Stimulated activated memory B cell treated with anti-CD40 and anti-IgM and Interleukin-4, amounts not matched to agents 10 μg/mL and 1 μg/mL and 100 μg/mL, for 72 hours (primary cell): ENCODE data around the gene FLT4.

Source experiments
- ATAC-seq: fragments of 150-1000 bp; cut with Tn5 transposase; 2 replicates; pipeline ENCODE4 v1.10.0; 2021
- H3K27ac Mint-ChIP-seq: one replicate; pipeline ENCODE4 v1.8.0; 2022; ENCODE audit warnings: mild to moderate bottlenecking, mixed read lengths
- H3K27me3 Mint-ChIP-seq: one replicate; pipeline ENCODE4 v1.8.0; 2022; ENCODE audit warnings: mixed read lengths
- H3K36me3 Mint-ChIP-seq: one replicate; pipeline ENCODE4 v1.8.0; 2022; ENCODE audit warnings: mixed read lengths
- H3K4me1 Mint-ChIP-seq: one replicate; pipeline ENCODE4 v1.8.0; 2022; ENCODE audit warnings: mixed read lengths
- H3K4me3 Mint-ChIP-seq: one replicate; pipeline ENCODE4 v1.8.0; 2022; ENCODE audit warnings: mild to moderate bottlenecking, moderate library complexity, mixed read lengths
- H3K9me3 Mint-ChIP-seq: one replicate; pipeline ENCODE4 v1.8.0; 2022; ENCODE audit warnings: mixed read lengths

Gene FLT4

DNA sequence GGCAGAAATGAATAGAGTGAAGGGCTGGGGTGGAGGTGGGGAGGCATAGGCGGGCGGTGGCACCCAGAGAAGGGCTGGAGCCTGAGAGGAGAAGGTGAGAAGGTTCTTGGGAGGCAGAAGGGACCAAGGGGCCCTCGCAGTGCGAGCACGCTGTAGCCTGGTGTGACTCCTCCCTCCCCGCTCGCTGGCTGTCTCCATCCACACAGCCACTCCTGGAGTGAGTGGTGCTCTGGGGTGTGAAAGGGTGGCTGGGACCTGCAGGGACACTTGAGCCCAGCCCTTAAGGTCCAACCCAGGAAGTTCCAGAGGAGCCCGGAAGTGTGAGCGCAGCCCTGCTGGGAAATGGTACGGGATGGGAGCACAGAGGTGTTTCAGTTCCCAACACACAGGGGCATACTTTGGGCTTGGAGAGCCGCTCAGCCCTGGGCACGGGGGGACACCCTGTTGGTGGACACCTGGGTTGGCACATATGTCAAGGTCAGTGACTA lies 48.8 kb downstream of the FLT4 start:
- Mint-ChIP-seq H3K4me1 (no peaks in the 10 kb centered on the region), H3K27ac (no peak overlapping the region), H3K27me3 (peaks cover 24% of the 10 kb centered on the region), H3K9me3 (no peaks in the 10 kb centered on the region), H3K36me3 (no peaks in the 10 kb centered on the region), H3K4me3 (no peak overlapping the region)
- ATAC-seq = no peak

DNA sequence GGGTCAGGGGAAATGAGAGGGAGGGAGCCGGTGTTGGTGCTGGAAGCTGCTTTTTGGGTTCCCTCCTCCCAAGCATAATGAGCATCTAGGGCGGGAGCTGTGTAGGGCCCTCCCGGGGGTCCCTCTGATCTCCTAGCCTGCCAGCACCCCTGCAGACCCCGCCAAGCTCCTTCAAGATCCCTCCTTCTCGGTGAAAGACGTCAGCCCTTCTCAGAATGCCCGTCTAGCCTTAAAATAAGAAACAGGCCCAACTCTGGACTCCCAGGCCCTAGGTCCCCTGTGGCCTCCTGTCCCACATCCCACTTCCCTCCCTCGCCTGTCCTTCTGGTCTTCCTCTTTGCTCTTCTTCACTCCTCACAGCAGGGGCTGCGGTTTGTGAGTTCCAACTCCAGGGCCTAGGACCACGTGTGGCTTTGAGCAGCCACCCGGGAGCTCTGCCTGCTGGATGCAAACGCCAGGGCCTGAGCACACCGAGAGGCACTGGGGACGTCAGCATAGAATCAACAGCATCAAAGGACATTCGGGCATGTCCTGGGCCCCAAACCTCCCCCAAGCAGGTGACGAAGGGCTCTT lies 49.3 kb downstream of the FLT4 start:
- Mint-ChIP-seq H3K27me3 (peaks cover 24% of the 10 kb centered on the region), H3K36me3 (no peaks in the 10 kb centered on the region), H3K9me3 (peaks cover under 1% of the 10 kb centered on the region), H3K27ac (no peak overlapping the region), H3K4me3 (no peak overlapping the region), H3K4me1 (no peaks in the 10 kb centered on the region)
- no peak for ATAC-seq

DNA sequence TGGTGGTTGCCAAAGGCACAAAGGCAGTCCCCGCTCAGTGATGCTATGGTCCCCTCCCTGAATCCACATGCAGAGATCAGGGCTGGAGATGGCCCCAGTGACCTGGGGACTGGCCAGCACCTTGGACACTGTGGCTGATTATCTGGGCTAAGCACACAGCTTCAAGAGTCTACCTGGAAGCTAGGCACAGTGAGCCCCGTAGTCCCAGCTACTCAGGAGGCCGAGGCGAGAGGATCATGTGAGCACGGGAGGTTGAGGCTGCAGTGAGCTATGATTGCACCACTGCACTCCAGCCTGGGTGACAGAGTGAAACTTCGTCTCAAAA lies 49.8 kb downstream of the FLT4 start:
- peaks cover 4% of the 10 kb centered on the region for H3K9me3 Mint-ChIP-seq
- H3K36me3 Mint-ChIP-seq = no peaks in the 10 kb centered on the region
- no peak for ATAC-seq
- H3K4me1 Mint-ChIP-seq = no peaks in the 10 kb centered on the region
- no peak overlapping the region for H3K4me3 Mint-ChIP-seq
- peaks cover 24% of the 10 kb centered on the region for H3K27me3 Mint-ChIP-seq
- no peak overlapping the region for H3K27ac Mint-ChIP-seq

DNA sequence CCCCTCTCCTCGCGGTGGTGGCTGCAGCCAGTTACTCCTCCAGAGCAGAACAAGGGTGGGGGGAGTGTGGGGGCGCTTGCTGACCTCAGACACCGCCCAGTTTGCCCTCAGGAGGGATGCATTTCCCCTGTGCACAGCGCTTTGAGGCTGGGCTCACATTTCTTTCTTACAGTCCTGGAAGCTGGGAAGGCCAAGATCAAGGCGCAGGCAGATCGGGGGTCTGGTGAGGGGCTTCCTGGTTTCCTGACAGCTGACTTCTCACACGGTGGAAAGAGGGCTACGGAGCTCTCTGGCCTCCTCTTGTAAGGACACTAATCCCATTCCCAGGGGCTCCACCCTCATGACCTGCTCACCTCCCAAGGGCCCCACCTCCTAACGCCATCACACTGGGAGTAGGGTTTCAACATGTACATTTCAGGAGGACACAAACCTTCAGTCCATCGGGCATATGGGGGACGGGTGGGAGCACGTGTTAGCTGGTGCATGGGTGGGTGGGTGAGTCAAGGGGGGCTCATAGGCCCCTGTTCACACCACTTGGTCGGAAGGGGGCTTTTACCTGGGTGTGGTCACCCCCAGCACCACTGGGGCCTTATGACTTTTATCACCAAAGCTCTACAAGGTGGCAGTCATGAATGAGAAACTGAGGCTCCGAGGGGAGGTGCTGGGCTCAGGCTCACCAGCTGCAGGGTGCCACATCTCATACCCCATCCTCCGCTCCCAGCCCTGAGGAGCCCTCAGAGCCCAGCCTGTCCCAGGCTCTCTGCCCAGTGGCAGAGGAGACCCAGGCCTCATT lies 50.4 kb downstream of the FLT4 start:
- H3K36me3 Mint-ChIP-seq = no peaks in the 10 kb centered on the region
- no peak for ATAC-seq
- H3K4me1 Mint-ChIP-seq = no peaks in the 10 kb centered on the region
- H3K9me3 Mint-ChIP-seq = peaks cover 4% of the 10 kb centered on the region
- no peak overlapping the region for H3K27ac Mint-ChIP-seq
- H3K4me3 Mint-ChIP-seq = no peak overlapping the region
- peaks cover 28% of the 10 kb centered on the region for H3K27me3 Mint-ChIP-seq

DNA sequence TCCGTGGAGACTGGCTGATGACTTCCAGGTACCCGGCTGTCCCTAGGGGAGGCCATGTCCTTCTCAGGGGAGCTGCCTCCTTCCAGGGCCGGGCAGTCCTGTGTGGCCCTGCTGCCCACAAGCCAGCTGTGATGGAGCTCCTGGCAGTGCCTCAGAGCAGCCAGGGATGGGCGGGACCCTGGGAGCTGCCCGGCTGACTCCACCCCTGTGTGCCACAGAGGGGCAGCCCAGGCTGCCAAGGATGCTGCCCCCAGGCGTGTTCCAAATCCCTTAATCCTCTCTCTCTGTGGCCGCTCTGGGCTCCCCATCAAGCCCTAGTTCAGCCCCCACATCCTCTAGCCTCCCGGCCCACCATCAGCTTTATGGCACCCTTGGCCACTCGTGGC lies 51.1 kb downstream of the FLT4 start:
- peaks cover 4% of the 10 kb centered on the region for H3K9me3 Mint-ChIP-seq
- H3K4me1 Mint-ChIP-seq = no peaks in the 10 kb centered on the region
- no peak for ATAC-seq
- H3K27me3 Mint-ChIP-seq = peaks cover 35% of the 10 kb centered on the region
- H3K4me3 Mint-ChIP-seq = no peak overlapping the region
- no peaks in the 10 kb centered on the region for H3K36me3 Mint-ChIP-seq
- H3K27ac Mint-ChIP-seq = no peak overlapping the region

DNA sequence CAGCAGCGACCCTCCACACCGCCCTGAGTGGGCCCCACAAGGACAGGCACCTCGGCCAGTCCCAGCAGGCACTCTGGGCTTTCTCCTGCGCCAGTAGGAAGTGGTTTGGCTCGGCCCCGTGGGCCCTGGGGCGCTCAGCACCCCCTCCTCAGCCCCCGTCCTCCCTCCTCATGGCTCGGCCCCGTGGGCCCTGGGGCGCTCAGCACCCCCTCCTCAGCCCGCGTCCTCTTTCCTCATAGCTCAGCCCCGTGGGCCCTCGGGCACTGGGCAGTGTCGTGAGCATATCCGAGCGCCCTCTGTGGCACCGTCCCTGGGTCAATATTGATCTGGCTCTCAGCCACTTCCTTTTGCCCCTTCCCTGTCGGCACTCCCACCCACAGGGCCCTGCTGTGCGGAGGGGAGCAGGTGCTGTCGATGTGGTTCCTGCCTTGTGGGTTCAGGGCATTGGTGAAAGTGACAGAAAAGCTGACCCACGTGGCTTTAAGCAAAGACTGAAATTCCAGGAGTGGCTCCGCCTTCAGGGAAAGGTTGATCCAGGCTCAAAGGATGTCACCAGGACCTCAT lies 52.6 kb downstream of the FLT4 start:
- Mint-ChIP-seq H3K9me3 (peaks cover 4% of the 10 kb centered on the region), H3K4me3 (no peak overlapping the region), H3K4me1 (peaks cover 5% of the 10 kb centered on the region), H3K36me3 (no peaks in the 10 kb centered on the region), H3K27me3 (peaks cover 50% of the 10 kb centered on the region), H3K27ac (no peak overlapping the region)
- no peak for ATAC-seq

DNA sequence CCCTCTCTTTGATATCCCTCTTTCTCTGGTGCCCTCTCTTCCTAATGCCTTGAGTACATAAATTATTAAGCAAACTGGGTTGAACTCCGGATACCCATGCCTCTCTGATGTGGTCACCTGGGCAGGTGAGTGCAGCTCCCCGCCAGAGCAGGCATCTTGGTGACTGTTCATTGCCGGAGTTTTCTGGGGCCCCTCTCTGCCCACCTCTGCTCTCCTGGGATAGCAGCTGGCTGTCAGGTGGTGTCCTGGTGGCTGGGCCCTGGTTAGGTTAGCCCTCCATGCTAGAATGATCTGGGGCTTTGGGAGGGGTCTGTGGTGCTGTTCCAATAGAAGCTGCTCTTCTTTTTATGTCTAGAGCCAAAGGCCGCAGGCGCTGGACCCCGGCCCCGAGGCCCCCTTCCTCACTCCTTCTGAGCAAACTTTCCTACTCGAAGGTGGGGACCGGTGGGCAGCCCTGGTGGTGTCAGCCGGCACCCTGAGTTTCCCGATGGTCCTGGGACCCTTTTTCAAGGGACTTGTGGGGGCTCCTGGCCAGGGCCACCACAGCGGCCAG lies 53.2 kb downstream of the FLT4 start:
- H3K9me3 Mint-ChIP-seq = peaks cover 4% of the 10 kb centered on the region
- peaks cover 5% of the 10 kb centered on the region for H3K4me1 Mint-ChIP-seq
- H3K36me3 Mint-ChIP-seq = no peaks in the 10 kb centered on the region
- ATAC-seq = no peak
- H3K27me3 Mint-ChIP-seq = peaks cover 51% of the 10 kb centered on the region
- H3K27ac Mint-ChIP-seq = no peak overlapping the region
- no peak overlapping the region for H3K4me3 Mint-ChIP-seq

DNA sequence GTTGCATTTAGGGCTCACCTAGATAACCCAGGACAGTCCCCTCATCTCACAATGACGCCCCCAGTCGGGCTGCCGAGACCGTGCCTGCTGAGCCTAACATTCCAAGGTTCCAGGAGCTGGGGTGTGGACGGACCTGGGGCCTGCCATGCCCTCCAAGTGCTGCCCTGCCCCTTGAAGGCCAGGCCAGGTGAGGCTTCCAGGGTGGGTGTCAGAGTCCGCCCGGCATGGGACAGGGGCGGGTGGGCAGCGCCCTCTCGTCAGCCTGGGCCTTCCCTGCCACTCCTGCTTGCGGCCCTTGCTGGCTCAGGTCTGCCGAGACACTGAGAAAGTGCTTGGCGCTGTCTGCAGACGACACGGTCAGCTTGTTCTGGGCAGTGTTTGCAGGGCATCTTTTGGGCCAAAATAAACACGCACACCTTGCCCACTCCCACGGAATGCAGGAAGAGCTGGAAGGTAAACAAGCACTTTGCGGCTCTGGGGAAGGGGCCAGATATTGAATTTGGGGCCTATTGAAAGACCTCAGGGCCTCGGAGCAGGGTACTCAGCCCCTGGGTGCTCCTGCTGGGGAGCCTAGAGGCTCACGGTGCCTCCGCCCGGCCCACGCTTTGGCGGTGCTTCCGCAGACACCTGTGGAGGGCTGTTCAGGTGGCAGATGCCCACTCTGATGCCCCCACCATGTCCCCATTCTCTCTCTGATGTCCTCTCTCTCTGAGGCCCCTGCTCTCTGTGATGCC lies 53.9 kb downstream of the FLT4 start:
- Mint-ChIP-seq H3K27ac (no peak overlapping the region), H3K4me1 (peaks cover 5% of the 10 kb centered on the region), H3K36me3 (no peaks in the 10 kb centered on the region), H3K9me3 (peaks cover 4% of the 10 kb centered on the region), H3K4me3 (no peak overlapping the region), H3K27me3 (peaks cover 49% of the 10 kb centered on the region)
- no peak for ATAC-seq

DNA sequence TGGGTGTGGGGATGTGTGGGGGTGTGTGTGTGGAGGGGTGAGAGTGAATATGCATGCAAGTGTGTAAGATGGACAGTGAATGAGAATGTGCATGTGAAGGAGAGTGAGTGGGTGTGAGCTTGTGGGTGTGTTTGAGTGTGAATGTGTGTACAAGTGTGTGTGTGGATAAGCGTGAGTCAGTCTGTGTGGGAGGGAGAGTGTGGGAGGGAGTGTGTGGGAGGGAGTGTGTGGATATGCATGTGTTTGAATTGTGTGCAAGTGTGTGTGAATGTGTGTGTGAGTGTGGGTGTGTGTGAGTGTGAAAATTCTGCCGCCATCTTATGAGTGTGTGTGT lies 54.4 kb downstream of the FLT4 start:
- peaks cover 46% of the 10 kb centered on the region for H3K27me3 Mint-ChIP-seq
- peaks cover 4% of the 10 kb centered on the region for H3K9me3 Mint-ChIP-seq
- ATAC-seq = no peak
- H3K4me3 Mint-ChIP-seq = no peak overlapping the region
- H3K36me3 Mint-ChIP-seq = no peaks in the 10 kb centered on the region
- peaks cover 5% of the 10 kb centered on the region for H3K4me1 Mint-ChIP-seq
- H3K27ac Mint-ChIP-seq = no peak overlapping the region

DNA sequence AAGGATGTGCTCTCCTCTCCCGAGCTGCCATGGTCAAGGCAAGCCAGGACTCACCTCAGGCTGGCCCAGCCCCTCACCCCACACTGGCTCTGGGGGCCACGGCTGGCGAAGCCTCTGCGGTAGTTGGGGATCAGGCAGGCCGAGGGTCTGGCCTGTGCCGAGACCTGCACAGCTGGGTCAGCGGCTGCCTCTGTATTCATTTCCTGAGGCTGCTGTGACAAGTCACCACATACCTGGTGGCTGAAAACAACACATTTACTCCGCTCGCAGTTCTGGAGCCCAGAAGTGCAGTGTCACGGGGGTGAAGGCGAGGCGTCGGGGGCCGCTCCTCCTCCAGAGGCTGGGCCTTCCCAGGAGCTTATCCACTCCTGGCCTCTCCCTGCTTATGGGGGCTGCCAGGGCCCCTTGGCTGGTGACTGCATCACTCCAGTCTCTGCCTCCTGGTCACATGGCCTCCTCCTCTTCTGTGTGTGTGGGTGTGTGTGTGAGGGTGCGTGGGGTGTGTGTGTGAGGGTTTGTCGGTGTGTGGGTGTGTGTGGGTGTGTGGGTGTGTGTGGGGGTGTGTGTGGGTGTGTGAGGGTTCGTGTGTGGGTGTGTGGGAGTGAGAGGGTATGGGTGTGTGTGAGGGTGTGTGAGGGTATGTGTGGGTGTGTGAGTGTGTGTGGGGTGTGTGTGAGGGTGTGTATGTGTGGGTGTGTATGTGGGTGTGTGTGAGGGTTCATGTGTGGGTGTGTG lies 54.9 kb downstream of the FLT4 start:
- H3K4me3 Mint-ChIP-seq = no peak overlapping the region
- peaks cover 4% of the 10 kb centered on the region for H3K9me3 Mint-ChIP-seq
- peaks cover 46% of the 10 kb centered on the region for H3K27me3 Mint-ChIP-seq
- H3K4me1 Mint-ChIP-seq = peaks cover 5% of the 10 kb centered on the region
- H3K36me3 Mint-ChIP-seq = no peaks in the 10 kb centered on the region
- no peak overlapping the region for H3K27ac Mint-ChIP-seq
- ATAC-seq = peak; percentile 25

DNA sequence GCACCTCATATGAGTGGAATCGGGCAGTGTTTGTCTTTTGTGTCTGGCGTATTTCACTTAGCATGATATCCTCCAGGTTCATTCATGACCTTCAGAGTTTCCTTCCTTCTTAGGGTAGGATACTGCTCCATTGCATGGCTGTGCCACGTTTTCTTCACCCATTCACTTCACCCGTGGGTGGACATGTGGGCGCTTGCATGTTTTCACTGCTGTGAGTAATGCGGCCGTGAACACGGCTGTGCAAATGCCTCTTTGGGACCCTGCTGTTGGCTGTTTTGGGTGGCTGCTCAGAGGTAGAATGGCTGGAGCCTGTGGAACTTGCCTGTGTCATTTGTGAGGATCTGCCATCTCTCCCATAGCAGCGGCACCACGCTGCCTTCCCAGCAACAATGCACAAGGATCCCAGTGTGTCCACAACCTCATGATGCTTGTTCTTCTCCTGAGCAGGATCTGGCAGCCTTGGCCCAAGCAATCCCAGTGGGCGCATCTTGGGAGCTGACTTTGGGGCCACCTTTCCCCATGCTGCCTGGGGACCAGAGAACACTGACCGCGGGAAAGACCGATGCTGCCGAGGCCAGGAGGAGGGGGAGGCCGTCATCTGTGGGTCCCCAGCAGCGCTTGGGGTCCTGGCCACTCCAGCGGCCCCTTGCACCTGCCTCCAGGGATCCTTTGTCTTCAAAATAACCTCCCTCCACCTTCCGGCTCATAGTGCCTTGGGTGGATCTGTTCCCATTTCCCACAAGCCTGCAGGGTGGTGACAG lies 55.8 kb downstream of the FLT4 start:
- Mint-ChIP-seq H3K9me3 (peaks cover 4% of the 10 kb centered on the region), H3K4me3 (no peak overlapping the region), H3K27ac (no peak overlapping the region), H3K36me3 (no peaks in the 10 kb centered on the region), H3K27me3 (peaks cover 45% of the 10 kb centered on the region), H3K4me1 (peaks cover 5% of the 10 kb centered on the region)
- ATAC-seq = no peak

DNA sequence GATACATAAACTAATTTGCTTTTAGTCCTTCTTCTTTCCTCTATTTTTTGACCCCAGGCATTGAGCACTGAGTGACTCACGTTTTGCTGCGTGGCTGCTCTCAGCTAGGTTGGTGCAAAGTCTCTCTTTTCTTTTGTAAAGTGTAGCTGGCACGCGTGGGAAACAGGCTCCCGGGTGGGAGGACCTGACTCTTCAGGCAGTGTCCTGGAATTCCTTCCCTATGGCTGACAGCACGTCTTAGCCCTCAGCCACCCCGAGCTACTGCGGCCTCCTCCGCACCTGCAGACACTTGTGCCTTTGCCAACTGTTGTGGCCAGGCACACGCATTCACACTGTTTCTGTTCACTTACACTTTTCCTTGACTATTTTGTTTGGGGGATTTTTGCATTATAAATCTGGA lies 57.2 kb downstream of the FLT4 start:
- no peak for ATAC-seq
- Mint-ChIP-seq H3K4me1 (peaks cover 5% of the 10 kb centered on the region), H3K9me3 (peaks cover 4% of the 10 kb centered on the region), H3K36me3 (no peaks in the 10 kb centered on the region), H3K27me3 (peaks cover 43% of the 10 kb centered on the region), H3K4me3 (no peak overlapping the region), H3K27ac (no peak overlapping the region)

DNA sequence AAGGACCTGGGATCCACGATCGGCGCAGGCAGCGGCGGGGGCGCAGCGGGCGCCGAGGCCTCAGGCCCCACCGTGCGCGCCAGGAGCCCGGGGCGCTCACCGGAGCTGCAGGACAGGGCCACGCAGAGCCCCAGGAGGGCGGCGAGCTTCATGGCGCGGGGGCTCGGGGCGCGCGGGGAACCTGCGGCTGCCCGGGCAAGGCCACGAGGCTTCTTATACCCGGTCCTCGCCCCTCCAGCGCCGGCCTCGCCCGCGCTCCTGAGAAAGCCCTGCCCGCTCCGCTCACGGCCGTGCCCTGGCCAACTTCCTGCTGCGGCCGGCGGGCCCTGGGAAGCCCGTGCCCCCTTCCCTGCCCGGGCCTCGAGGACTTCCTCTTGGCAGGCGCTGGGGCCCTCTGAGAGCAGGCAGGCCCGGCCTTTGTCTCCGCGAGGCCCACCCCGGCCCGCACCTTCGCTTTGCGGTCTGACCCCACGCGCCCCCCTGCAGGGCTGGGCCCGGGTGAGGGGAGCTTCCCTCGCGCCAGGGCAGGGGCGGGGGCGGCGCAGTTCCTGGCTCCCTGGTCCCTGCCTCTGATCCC lies 58.0 kb downstream of the FLT4 start, which contains the start of gene SCGB3A1:
Gene SCGB3A1, minus strand, starts transcription at position 189 of the 577 bp plus-strand sequence. Its CDS starts 37 bp downstream, at position 152.
- ATAC-seq = no peak
- H3K27ac Mint-ChIP-seq = no peak within 1 kb of the TSS
- peaks cover 4% of the 10 kb centered on the region for H3K9me3 Mint-ChIP-seq
- no peaks in the 10 kb centered on the region for H3K36me3 Mint-ChIP-seq
- no peak within 1 kb of the TSS for H3K4me3 Mint-ChIP-seq
- peaks cover 5% of the 10 kb centered on the region for H3K4me1 Mint-ChIP-seq
- peaks cover 43% of the 10 kb centered on the region for H3K27me3 Mint-ChIP-seq
